CD4-positive, CD25-positive, alpha-beta regulatory T cell (primary cell): ENCODE data around the gene EXOC4. TPM values are rescaled to one million over a fixed set of nuclear protein-coding genes. Genes with fewer than 3 reads are reported as not detected.

Experiments used
- ATAC-seq, 2 donors: fragments of 150-1000 bp; cut with Tn5 transposase; one replicate each; pipeline ENCODE4 v1.10.0; 2021; ENCODE audit warnings: low read depth in 2 of 2, moderate number of reproducible peaks in 2 of 2, moderate library complexity in 1 of 2
- DNase-seq, 3 donors: peaks; one replicate each; pipeline versions ENCODE4 v3.0.0 to v3.0.0-alpha.2; 2012 to 2022; ENCODE audit warnings: mixed read lengths in 1 of 3
- H3K27ac ChIP-seq: one replicate; pipeline ENCODE4 v1.7.0; 2013; ENCODE audit warnings: mild to moderate bottlenecking, low read length; ENCODE audit not compliant: insufficient read depth, poor library complexity, severe bottlenecking
- H3K27me3 ChIP-seq: one replicate; pipeline ENCODE4 v1.7.0; 2013; ENCODE audit warnings: low read length; ENCODE audit not compliant: control insufficient read depth, insufficient read depth
- H3K36me3 ChIP-seq: one replicate; pipeline ENCODE4 v1.7.0; 2013; ENCODE audit warnings: mild to moderate bottlenecking, low read length, moderate library complexity; ENCODE audit not compliant: control insufficient read depth, insufficient read depth
- H3K4me1 ChIP-seq: 2 replicates; pipeline ENCODE4 v1.7.0; 2013; ENCODE audit warnings: mild to moderate bottlenecking, low read length; ENCODE audit not compliant: insufficient read depth, control insufficient read depth, poor library complexity, severe bottlenecking
- H3K4me3 ChIP-seq: one replicate; pipeline ENCODE4 v1.7.0; 2013; ENCODE audit warnings: low read depth, mild to moderate bottlenecking, low read length, moderate library complexity
- H3K9me3 ChIP-seq, 2 experiments: 1 replicate in 1 of 2; 2 replicates in 1 of 2; pipeline ENCODE4 v1.7.0; 2013; ENCODE audit warnings: low read length in 2 of 2, mild to moderate bottlenecking in 1 of 2, moderate library complexity in 1 of 2; ENCODE audit not compliant: control insufficient read depth in 2 of 2
- H3K27ac Mint-ChIP-seq, 3 donors: one replicate each; pipeline ENCODE4 v1.8.0; 2020 to 2022; ENCODE audit warnings: mild to moderate bottlenecking in 3 of 3, mixed read lengths in 3 of 3, moderate library complexity in 2 of 3
- H3K27me3 Mint-ChIP-seq: one replicate; pipeline ENCODE4 v1.8.0; 2022; ENCODE audit warnings: mild to moderate bottlenecking, mixed read lengths
- H3K36me3 Mint-ChIP-seq: one replicate; pipeline ENCODE4 v1.8.0; 2020; ENCODE audit warnings: mixed read lengths
- H3K4me1 Mint-ChIP-seq, 4 donors: one replicate each; pipeline ENCODE4 v1.8.0; 2020 to 2022; ENCODE audit warnings: mixed read lengths in 4 of 4, mild to moderate bottlenecking in 1 of 4
- H3K4me3 Mint-ChIP-seq, 4 donors: one replicate each; pipeline ENCODE4 v1.8.0; 2020 to 2022; ENCODE audit warnings: mild to moderate bottlenecking in 4 of 4, mixed read lengths in 4 of 4, moderate library complexity in 3 of 4
- H3K9me3 Mint-ChIP-seq, 7 donors: one replicate each; pipeline ENCODE4 v1.8.0; 2020 to 2022; ENCODE audit warnings: mixed read lengths in 7 of 7, mild to moderate bottlenecking in 3 of 7, moderate library complexity in 2 of 7
- polyA plus RNA-seq, 4 donors: library from polyadenylated mRNA; unstranded; fragments of 300-500 nt; fragmentation: Illumina TruSeq; gene quantifications; one replicate each; pipeline ENCODE4 v1.2.3, GENCODE V29; 2021
- total RNA-seq: library from RNA; stranded (reverse); gene quantifications from one replicate; pipeline ENCODE4 v1.2.3, GENCODE V29; 2022

EXOC4 gene
- total and polyA plus RNA-seq, 5 donors from 2014 or later: 39.1 to 118 (median 52.2) TPM

DNA sequence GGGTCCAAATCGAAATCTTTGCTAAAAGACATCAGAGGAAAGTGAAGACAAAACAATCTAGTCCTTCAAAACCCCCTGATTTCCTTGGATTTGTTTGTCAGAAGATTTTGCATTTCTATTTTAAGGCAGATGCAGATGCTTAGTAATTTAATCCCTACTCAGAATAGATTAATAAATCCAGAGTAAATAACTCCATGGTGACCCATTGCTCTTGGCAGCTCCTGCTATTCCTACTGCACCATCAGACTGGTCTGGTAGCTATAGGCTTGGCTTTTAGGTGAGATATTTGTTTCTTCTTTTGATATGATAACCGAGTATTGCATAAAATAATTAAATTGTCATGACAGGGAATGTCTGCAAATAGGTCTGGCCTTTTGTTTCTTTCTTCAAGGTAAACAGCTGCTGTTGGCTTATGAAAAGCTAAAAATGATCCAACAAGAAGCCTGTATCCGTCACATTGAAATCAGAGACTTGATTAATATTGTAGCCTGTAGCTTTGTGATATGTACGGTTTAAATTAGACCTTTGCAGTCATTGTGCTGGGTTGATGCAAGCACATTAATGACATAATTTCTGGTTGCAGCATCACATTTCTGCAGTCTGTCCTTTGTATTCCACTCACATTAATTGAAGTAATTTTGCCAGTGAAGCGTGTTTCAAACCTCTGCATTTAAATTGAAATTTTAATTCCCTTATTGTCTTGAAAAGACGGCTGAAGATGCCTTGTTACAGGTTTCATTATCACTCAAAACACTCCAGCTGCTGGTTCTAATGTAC is 40.7 kb downstream of the EXOC4 start:
- peaks cover 18% of the 10 kb centered on the region for H3K36me3 ChIP-seq
- H3K4me3 ChIP-seq: no peak overlapping the region
- H3K4me1 ChIP-seq: peaks cover 3% of the 10 kb centered on the region
- no peaks in the 10 kb centered on the region for H3K27me3 ChIP-seq
- Mint-ChIP-seq H3K4me1 (peaks cover 22 to 31% (median 24%) of the 10 kb centered on the region in 4 donors), H3K27ac (no peak overlapping the region), H3K27me3 (no peaks in the 10 kb centered on the region), H3K4me3 (no peak overlapping the region), H3K9me3 (no peaks in the 10 kb centered on the region), H3K36me3 (peaks cover 43% of the 10 kb centered on the region)
- no peak overlapping the region for H3K27ac ChIP-seq
- ATAC-seq: no peak
- no peaks in the 10 kb centered on the region for H3K9me3 ChIP-seq
- DNase-seq: no peak

DNA sequence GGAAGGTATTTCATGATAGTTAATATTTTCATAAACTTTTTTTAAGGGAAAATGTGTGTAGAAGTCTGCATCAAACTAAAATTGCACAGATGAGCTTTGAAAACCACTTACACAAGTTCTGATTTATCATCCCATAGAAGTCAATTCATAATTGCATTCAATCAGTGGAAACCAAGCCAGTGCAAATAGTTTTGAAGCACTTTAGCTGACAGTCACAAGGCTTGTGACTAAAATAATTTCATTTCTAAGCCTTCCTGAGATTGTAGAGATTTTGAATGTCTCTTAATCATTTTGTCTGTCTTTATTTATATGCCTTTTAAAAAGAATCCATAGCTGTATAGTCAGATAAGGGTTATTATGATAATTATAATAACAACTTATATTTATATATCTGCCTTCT is 41.4 kb downstream of the EXOC4 start:
- H3K36me3 Mint-ChIP-seq: peaks cover 38% of the 10 kb centered on the region
- peaks cover 20 to 26% (median 24%) of the 10 kb centered on the region in 4 donors for H3K4me1 Mint-ChIP-seq
- H3K9me3 Mint-ChIP-seq: no peaks in the 10 kb centered on the region
- no peak overlapping the region for H3K27ac Mint-ChIP-seq
- Histone ChIP-seq H3K4me3 (no peak overlapping the region), H3K4me1 (peaks cover 3% of the 10 kb centered on the region), H3K27me3 (no peaks in the 10 kb centered on the region), H3K9me3 (no peaks in the 10 kb centered on the region), H3K36me3 (peaks cover 11% of the 10 kb centered on the region), H3K27ac (no peak overlapping the region)
- no peaks in the 10 kb centered on the region for H3K27me3 Mint-ChIP-seq
- no peak overlapping the region for H3K4me3 Mint-ChIP-seq
- no peak for ATAC-seq
- no peak for DNase-seq

- Histone ChIP-seq H3K9me3 (no peaks in the 10 kb centered on the region), H3K27me3 (no peaks in the 10 kb centered on the region), H3K36me3 (peaks cover 6% of the 10 kb centered on the region), H3K4me3 (no peak overlapping the region), H3K27ac (no peak overlapping the region), H3K4me1 (peaks cover 3% of the 10 kb centered on the region)
- ATAC-seq: no peak
- H3K4me1 Mint-ChIP-seq: peaks cover 19 to 31% (median 27%) of the 10 kb centered on the region in 4 donors
- no peak overlapping the region for H3K4me3 Mint-ChIP-seq
- no peaks in the 10 kb centered on the region for H3K9me3 Mint-ChIP-seq
- no peak for DNase-seq
- no peaks in the 10 kb centered on the region for H3K27me3 Mint-ChIP-seq
- peaks cover 35% of the 10 kb centered on the region for H3K36me3 Mint-ChIP-seq
- no peak overlapping the region for H3K27ac Mint-ChIP-seq
Measured at GRCh38 chr7:133295484-133295883, 42.6 kb downstream of the EXOC4 start.

DNA sequence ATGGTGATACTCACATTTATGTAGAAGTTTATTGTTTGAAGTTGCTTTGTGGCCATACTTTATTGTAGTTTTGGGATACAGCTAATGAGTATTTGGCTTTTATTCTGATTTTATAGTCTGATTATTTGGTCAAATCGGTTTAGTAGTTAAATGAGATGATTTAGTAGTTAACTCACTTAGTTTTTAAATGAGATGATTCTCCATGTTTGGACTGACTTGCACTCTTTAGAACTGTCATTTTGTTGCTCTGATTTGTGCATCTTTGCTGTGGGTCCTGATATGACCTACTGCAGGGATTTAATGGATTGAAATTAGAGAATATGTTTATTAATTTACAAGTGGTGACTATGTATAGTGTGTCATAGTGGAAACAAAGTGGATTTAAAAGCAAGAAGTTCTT is 44.2 kb downstream of the EXOC4 start:
- no peaks in the 10 kb centered on the region for H3K4me1 ChIP-seq
- Mint-ChIP-seq H3K9me3 (no peaks in the 10 kb centered on the region), H3K4me1 (peaks cover 4 to 28% (median 27%) of the 10 kb centered on the region in 4 donors), H3K4me3 (no peak overlapping the region), H3K27ac (no peak overlapping the region), H3K36me3 (peaks cover 30% of the 10 kb centered on the region), H3K27me3 (no peaks in the 10 kb centered on the region)
- no peak overlapping the region for H3K4me3 ChIP-seq
- ATAC-seq (no peak), DNase-seq (no peak)
- peaks cover 6% of the 10 kb centered on the region for H3K36me3 ChIP-seq
- no peaks in the 10 kb centered on the region for H3K9me3 ChIP-seq
- H3K27ac ChIP-seq: no peak overlapping the region
- no peaks in the 10 kb centered on the region for H3K27me3 ChIP-seq

DNA sequence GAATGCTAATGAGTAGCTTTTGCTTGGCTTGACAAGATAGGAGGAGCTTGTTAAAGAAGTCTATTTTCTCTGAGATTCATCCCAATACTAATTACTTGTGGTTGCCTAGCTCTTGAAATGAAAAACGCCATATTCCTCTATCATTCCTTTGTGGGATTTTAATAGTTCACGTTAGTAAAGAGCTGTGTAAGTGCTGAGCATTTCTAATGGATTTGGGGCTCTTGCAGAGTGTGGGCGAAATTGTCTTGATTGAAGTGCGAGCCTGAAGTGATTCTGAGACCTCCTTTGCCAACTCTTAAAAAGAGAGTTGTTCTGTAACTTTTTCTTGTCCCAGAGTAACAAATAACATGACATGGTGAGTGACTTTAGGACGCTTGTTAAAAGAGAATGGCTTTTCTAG is 45.2 kb downstream of the EXOC4 start:
- H3K9me3 ChIP-seq: no peaks in the 10 kb centered on the region
- Mint-ChIP-seq H3K4me1 (peaks cover 4 to 24% (median 21%) of the 10 kb centered on the region in 4 donors), H3K36me3 (peaks cover 22% of the 10 kb centered on the region), H3K27me3 (no peaks in the 10 kb centered on the region), H3K27ac (no peak overlapping the region), H3K4me3 (no peak overlapping the region), H3K9me3 (no peaks in the 10 kb centered on the region)
- DNase-seq (no peak), ATAC-seq (no peak)
- H3K27me3 ChIP-seq: no peaks in the 10 kb centered on the region
- H3K4me3 ChIP-seq: no peak overlapping the region
- H3K27ac ChIP-seq: no peak overlapping the region
- no peaks in the 10 kb centered on the region for H3K4me1 ChIP-seq
- peaks cover 6% of the 10 kb centered on the region for H3K36me3 ChIP-seq

GRCh38 chr7:133299676-133300075 is 46.8 kb downstream of the EXOC4 start:
- no peaks in the 10 kb centered on the region for H3K27me3 ChIP-seq
- DNase-seq (no peak), ATAC-seq (no peak)
- H3K27ac ChIP-seq: no peak overlapping the region
- no peak overlapping the region for H3K4me3 ChIP-seq
- Mint-ChIP-seq H3K27me3 (no peaks in the 10 kb centered on the region), H3K36me3 (peaks cover 25% of the 10 kb centered on the region), H3K9me3 (no peaks in the 10 kb centered on the region), H3K27ac (no peak overlapping the region), H3K4me1 (peaks cover 4 to 28% (median 18%) of the 10 kb centered on the region in 4 donors), H3K4me3 (no peak overlapping the region)
- H3K9me3 ChIP-seq: no peaks in the 10 kb centered on the region
- no peaks in the 10 kb centered on the region for H3K4me1 ChIP-seq
- peaks cover 3% of the 10 kb centered on the region for H3K36me3 ChIP-seq

- H3K4me1 Mint-ChIP-seq: peaks cover 4 to 31% (median 18%) of the 10 kb centered on the region in 4 donors
- H3K4me3 Mint-ChIP-seq: no peak overlapping the region
- Histone ChIP-seq H3K9me3 (no peaks in the 10 kb centered on the region), H3K4me1 (no peaks in the 10 kb centered on the region), H3K4me3 (no peak overlapping the region), H3K27me3 (no peaks in the 10 kb centered on the region), H3K27ac (no peak overlapping the region), H3K36me3 (peaks cover 3% of the 10 kb centered on the region)
- H3K36me3 Mint-ChIP-seq: peaks cover 28% of the 10 kb centered on the region
- H3K27ac Mint-ChIP-seq: no peak overlapping the region
- no peak for DNase-seq
- H3K9me3 Mint-ChIP-seq: no peaks in the 10 kb centered on the region
- H3K27me3 Mint-ChIP-seq: no peaks in the 10 kb centered on the region
- ATAC-seq: no peak
Measured at GRCh38 chr7:133300088-133300487, 47.2 kb downstream of the EXOC4 start.

- Histone ChIP-seq H3K4me3 (no peak overlapping the region), H3K27me3 (no peaks in the 10 kb centered on the region), H3K9me3 (no peaks in the 10 kb centered on the region), H3K27ac (no peak overlapping the region), H3K36me3 (peaks cover 9% of the 10 kb centered on the region), H3K4me1 (no peaks in the 10 kb centered on the region)
- DNase-seq (no peak), ATAC-seq (no peak)
- peaks cover 4 to 33% (median 17%) of the 10 kb centered on the region in 4 donors for H3K4me1 Mint-ChIP-seq
- H3K36me3 Mint-ChIP-seq: peaks cover 35% of the 10 kb centered on the region
- no peaks in the 10 kb centered on the region for H3K27me3 Mint-ChIP-seq
- H3K27ac Mint-ChIP-seq: peak overlapping the region in 1 of 3 donors; percentile 40
- H3K9me3 Mint-ChIP-seq: no peaks in the 10 kb centered on the region
- no peak overlapping the region for H3K4me3 Mint-ChIP-seq
Measured at GRCh38 chr7:133300811-133301210, 47.9 kb downstream of the EXOC4 start.
